Ascending aorta (tissue), 2 donors: ENCODE data around the gene ENSA. TPM values are rescaled to one million over a fixed set of nuclear protein-coding genes. Genes with fewer than 3 reads are reported as not detected.
A peak's percentile ranks its signal among the peaks of the same experiment; 100 is the strongest.

ENCODE experiments used
- DNase-seq, 2 donors: peaks; one replicate each; pipeline ENCODE4 v3.0.0-alpha.2; 2019; ENCODE audit warnings: low spot score in 2 of 2
- H3K27ac ChIP-seq, 2 donors: fragments of 200-600 bp; sonication (generic); one replicate each; pipeline ENCODE4 v1.5.1; 2016 to 2017; ENCODE audit warnings: mild to moderate bottlenecking in 1 of 2
- H3K27me3 ChIP-seq: fragments of 200-600 bp; sonication (generic); one replicate; pipeline ENCODE4 v1.5.1; 2017
- H3K36me3 ChIP-seq, 2 donors: fragments of 200-600 bp; sonication (generic); one replicate each; pipeline ENCODE4 v1.5.1; 2016
- H3K4me1 ChIP-seq, 2 donors: fragments of 200-600 bp; sonication (generic); one replicate each; pipeline ENCODE4 v1.5.1; 2016 to 2017; ENCODE audit warnings: mild to moderate bottlenecking in 1 of 2
- H3K4me3 ChIP-seq, 2 donors: fragments of 200-600 bp; sonication (generic); one replicate each; pipeline ENCODE4 v1.5.1; 2016 to 2017; ENCODE audit warnings: mild to moderate bottlenecking in 1 of 2
- H3K9me3 ChIP-seq, 2 donors: fragments of 200-600 bp; sonication (generic); one replicate each; pipeline ENCODE4 v1.5.1; 2016
- CTCF ChIP-seq, 3 experiments: fragments of 200-600 bp in 2 of 3; fragments of 450-650 bp in 1 of 3; sonication (generic) in 2 of 3; IDR thresholded peaks; one replicate each; pipeline ENCODE4 v1.5.1; 2016 to 2019; ENCODE audit warnings: antibody characterized with exemption in 3 of 3, mild to moderate bottlenecking in 1 of 3, moderate library complexity in 1 of 3
- intact Hi-C: fragments of 100-400 bp; cut with DNase I; formaldehyde crosslinking; loops from one replicate; pipeline ENCODE4 v1.15.1; 2023
- total RNA-seq: library from RNA; depleted of rRNA; stranded (reverse); fragments of >200 nt; gene quantifications from one replicate; pipeline ENCODE4 v1.1.0, GENCODE V29; 2016

Gene ENSA
- total RNA-seq, 1 donor from 2014 or later: 138 TPM

- H3K36me3 ChIP-seq: peaks cover 45 to 68% of the 10 kb centered on the region in 2 donors
- intact Hi-C loops: no loop called here
- TF ChIP-seq CTCF (IDR thresholded peaks at IDR 0.05): no peak
- peak overlapping the region; percentile 93 to 94 for H3K4me3 ChIP-seq
- peak in 1 of 2 donors; percentile 54 for DNase-seq
- H3K9me3 ChIP-seq: no peaks in the 10 kb centered on the region
- peaks cover 36 to 60% of the 10 kb centered on the region in 2 donors for H3K4me1 ChIP-seq
- no peaks in the 10 kb centered on the region for H3K27me3 ChIP-seq
- H3K27ac ChIP-seq: peak overlapping the region; percentile 98 to 100
These were observed 56.3 kb downstream of the ENSA start for GRCh38 chr1:150572918-150573647.

Other genes with a start within 250 kb of the ENSA start
- gene TARS2, start 142.2 kb downstream of the ENSA start, total RNA-seq: 10.9 TPM
- gene ECM1, start 121.5 kb downstream of the ENSA start, total RNA-seq: 55.8 TPM
- not detected for gene FALEC, start 113.9 kb downstream of the ENSA start, total RNA-seq
- gene ADAMTSL4, start 80.2 kb downstream of the ENSA start, total RNA-seq: 85.3 TPM
- 394 TPM for gene MCL1, start 50.0 kb downstream of the ENSA start, total RNA-seq
- gene GOLPH3L, start 67.5 kb upstream of the ENSA start, total RNA-seq: 14.7 TPM
- not detected for gene HORMAD1, start 91.3 kb upstream of the ENSA start, total RNA-seq
- 32.1 TPM for gene CTSS, start 136.2 kb upstream of the ENSA start, total RNA-seq
- 44.0 TPM for gene CTSK, start 178.6 kb upstream of the ENSA start, total RNA-seq
- gene ARNT, start 247.0 kb upstream of the ENSA start, total RNA-seq: 13.0 TPM